Muscle layer of duodenum (tissue), 2 donors: ENCODE results near the gene KCNMA1.
"Not testable (repeated sequence)": the region's sequence is repeated elsewhere in the genome, so short reads cannot be mapped to it uniquely, and the experiment has no call there.

Experiments used
- H3K27ac ChIP-seq: one replicate; pipeline ENCODE4 v1.7.0; 2013; ENCODE audit warnings: mild to moderate bottlenecking, low read length
- H3K27me3 ChIP-seq: one replicate; pipeline ENCODE4 v1.7.0; 2013; ENCODE audit warnings: low read depth, mild to moderate bottlenecking, control low read depth, low read length
- H3K36me3 ChIP-seq, 2 donors: one replicate each; pipeline ENCODE4 v1.7.0; 2013; ENCODE audit warnings: low read length in 2 of 2, control low read depth in 1 of 2, mild to moderate bottlenecking in 1 of 2; ENCODE audit not compliant: insufficient read depth in 2 of 2, control insufficient read depth in 1 of 2
- H3K4me1 ChIP-seq, 2 donors: one replicate each; pipeline ENCODE4 v1.7.0; 2013; ENCODE audit warnings: low read length in 2 of 2, mild to moderate bottlenecking in 2 of 2, control low read depth in 1 of 2, moderate library complexity in 1 of 2; ENCODE audit not compliant: insufficient read depth in 2 of 2, control insufficient read depth in 1 of 2
- H3K4me3 ChIP-seq, 2 donors: one replicate each; pipeline ENCODE4 v1.7.0; 2013; ENCODE audit warnings: low read length in 2 of 2, low read depth in 1 of 2, mild to moderate bottlenecking in 1 of 2
- H3K9me3 ChIP-seq, 2 donors: one replicate each; pipeline ENCODE4 v1.7.0; 2013; ENCODE audit warnings: low read length in 2 of 2, control low read depth in 1 of 2, mild to moderate bottlenecking in 1 of 2; ENCODE audit not compliant: control insufficient read depth in 1 of 2
- donor health status: healthy.

The KCNMA1 gene

GRCh38 chr10:77526868-77527617 lies 110.6 kb downstream of the KCNMA1 start:
- Histone ChIP-seq H3K36me3 (peaks cover 0 to 5% of the 10 kb centered on the region in 2 donors), H3K27me3 (no peaks in the 10 kb centered on the region), H3K4me1 (peaks cover 0 to 28% of the 10 kb centered on the region in 2 donors), H3K9me3 (no peaks in the 10 kb centered on the region), H3K4me3 (no peak overlapping the region), H3K27ac (no peak overlapping the region)

GRCh38 chr10:77524281-77524711 lies 113.3 kb downstream of the KCNMA1 start:
- no peaks in the 10 kb centered on the region for H3K36me3 ChIP-seq
- no peaks in the 10 kb centered on the region for H3K27me3 ChIP-seq
- H3K27ac ChIP-seq, result no peak overlapping the region
- H3K4me1 ChIP-seq, result peaks cover 0 to 11% of the 10 kb centered on the region in 2 donors
- no peaks in the 10 kb centered on the region for H3K9me3 ChIP-seq
- H3K4me3 ChIP-seq, result no peak overlapping the region

GRCh38 chr10:77522268-77522809 lies 115.3 kb downstream of the KCNMA1 start:
- H3K36me3 ChIP-seq, result no peaks in the 10 kb centered on the region
- H3K27ac ChIP-seq, result no peak overlapping the region
- no peaks in the 10 kb centered on the region for H3K9me3 ChIP-seq
- no peak overlapping the region for H3K4me3 ChIP-seq
- H3K4me1 ChIP-seq, result peaks cover 0 to 11% of the 10 kb centered on the region in 2 donors
- no peaks in the 10 kb centered on the region for H3K27me3 ChIP-seq

- no peak overlapping the region for H3K27ac ChIP-seq
- no peaks in the 10 kb centered on the region for H3K9me3 ChIP-seq
- H3K36me3 ChIP-seq, result no peaks in the 10 kb centered on the region
- H3K4me1 ChIP-seq, result peaks cover 0 to 11% of the 10 kb centered on the region in 2 donors
- no peak overlapping the region for H3K4me3 ChIP-seq
- no peaks in the 10 kb centered on the region for H3K27me3 ChIP-seq
Observed at GRCh38 chr10:77520995-77521394, 116.6 kb downstream of the KCNMA1 start.

GRCh38 chr10:77520290-77520689 lies 117.3 kb downstream of the KCNMA1 start:
- Histone ChIP-seq H3K4me1 (peaks cover 0 to 11% of the 10 kb centered on the region in 2 donors), H3K36me3 (no peaks in the 10 kb centered on the region)

GRCh38 chr10:77519791-77520190 lies 117.8 kb downstream of the KCNMA1 start:
- H3K4me3 ChIP-seq, H3K27me3 ChIP-seq: not testable (repeated sequence)
- H3K4me1 ChIP-seq, result peaks cover 0 to 11% of the 10 kb centered on the region in 2 donors

More at GRCh38 chr10:77520290-77520689, 117.3 kb downstream of the KCNMA1 start:
- no peak overlapping the region for H3K4me3 ChIP-seq
- no peaks in the 10 kb centered on the region for H3K27me3 ChIP-seq
- H3K27ac ChIP-seq, result no peak overlapping the region
- no peaks in the 10 kb centered on the region for H3K9me3 ChIP-seq

GRCh38 chr10:77518910-77519274 lies 118.7 kb downstream of the KCNMA1 start:
- Histone ChIP-seq H3K27ac (no peak overlapping the region), H3K9me3 (no peaks in the 10 kb centered on the region), H3K36me3 (no peaks in the 10 kb centered on the region), H3K27me3 (no peaks in the 10 kb centered on the region), H3K4me1 (peaks cover 0 to 10% of the 10 kb centered on the region in 2 donors), H3K4me3 (no peak overlapping the region)

More at GRCh38 chr10:77519791-77520190, 117.8 kb downstream of the KCNMA1 start:
- not testable (repeated sequence) for H3K9me3 ChIP-seq, H3K36me3 ChIP-seq, H3K27ac ChIP-seq

- Histone ChIP-seq H3K27ac (no peak overlapping the region), H3K4me3 (no peak overlapping the region), H3K9me3 (no peaks in the 10 kb centered on the region), H3K36me3 (no peaks in the 10 kb centered on the region), H3K27me3 (no peaks in the 10 kb centered on the region), H3K4me1 (peaks cover under 1 to 13% of the 10 kb centered on the region in 2 donors)
Observed at GRCh38 chr10:77518241-77518909, 119.2 kb downstream of the KCNMA1 start.

GRCh38 chr10:77516575-77516974 lies 121.0 kb downstream of the KCNMA1 start:
- no peaks in the 10 kb centered on the region for H3K9me3 ChIP-seq
- peaks cover 4 to 22% of the 10 kb centered on the region in 2 donors for H3K4me1 ChIP-seq
- no peak overlapping the region for H3K4me3 ChIP-seq
- no peak overlapping the region for H3K27ac ChIP-seq
- no peaks in the 10 kb centered on the region for H3K27me3 ChIP-seq
- H3K36me3 ChIP-seq, result no peaks in the 10 kb centered on the region

- peaks cover 4 to 29% of the 10 kb centered on the region in 2 donors for H3K4me1 ChIP-seq
- H3K27me3 ChIP-seq, result no peaks in the 10 kb centered on the region
- H3K36me3 ChIP-seq, result no peaks in the 10 kb centered on the region
- H3K9me3 ChIP-seq, result no peaks in the 10 kb centered on the region
- no peak overlapping the region for H3K4me3 ChIP-seq
- no peak overlapping the region for H3K27ac ChIP-seq
Observed at GRCh38 chr10:77514870-77515269, 122.7 kb downstream of the KCNMA1 start.

GRCh38 chr10:77513781-77514331 lies 123.8 kb downstream of the KCNMA1 start:
- H3K27me3 ChIP-seq, result no peaks in the 10 kb centered on the region

More at GRCh38 chr10:77513781-77514331, 123.8 kb downstream of the KCNMA1 start:
- Histone ChIP-seq H3K4me1 (peaks cover 4 to 29% of the 10 kb centered on the region in 2 donors), H3K27ac (peak overlapping the region; percentile 40), H3K9me3 (no peaks in the 10 kb centered on the region), H3K36me3 (no peaks in the 10 kb centered on the region), H3K4me3 (no peak overlapping the region)
